NOMO-1 treated with DMSO at 0.1 percent for 48 hours (cell line): Measurements from ENCODE around the gene HTD2.
"Not testable (repeated sequence)": the region's sequence is repeated elsewhere in the genome, so short reads cannot be mapped to it uniquely, and the experiment has no call there.

Experiments
- DNase-seq: peaks from one replicate; lab custom pipeline; 2025; ENCODE audit not compliant: unreplicated experiment; lab: John Stamatoyannopoulos, UW

Gene HTD2

DNA sequence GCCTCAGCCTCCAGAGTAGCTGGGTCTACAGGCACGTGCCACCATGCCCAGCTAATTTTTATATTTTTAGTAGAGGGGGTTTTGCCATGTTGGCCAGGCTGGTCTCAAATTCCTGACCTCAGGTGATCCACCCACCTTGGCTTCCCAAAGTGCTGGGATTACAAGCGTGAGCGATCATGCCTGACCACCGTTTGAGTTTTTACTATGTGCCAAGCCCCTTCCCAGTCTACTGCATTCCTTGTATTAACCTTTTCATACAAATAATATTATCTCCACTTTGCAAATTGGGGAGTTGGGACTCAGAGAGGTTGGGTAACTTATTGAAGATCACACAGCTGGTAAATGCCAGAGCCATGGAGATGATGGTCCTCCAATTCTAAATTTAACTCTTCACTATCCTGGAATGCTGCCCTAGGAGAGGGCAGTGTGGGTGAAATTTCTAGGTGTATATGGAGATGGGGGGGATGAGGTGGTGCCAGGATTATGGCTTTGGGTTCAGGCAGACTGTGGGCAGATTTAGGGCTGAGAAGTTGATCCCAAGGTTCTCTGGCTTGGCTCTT is 25.4 kb downstream of the HTD2 start:
- no peak for DNase-seq

DNA sequence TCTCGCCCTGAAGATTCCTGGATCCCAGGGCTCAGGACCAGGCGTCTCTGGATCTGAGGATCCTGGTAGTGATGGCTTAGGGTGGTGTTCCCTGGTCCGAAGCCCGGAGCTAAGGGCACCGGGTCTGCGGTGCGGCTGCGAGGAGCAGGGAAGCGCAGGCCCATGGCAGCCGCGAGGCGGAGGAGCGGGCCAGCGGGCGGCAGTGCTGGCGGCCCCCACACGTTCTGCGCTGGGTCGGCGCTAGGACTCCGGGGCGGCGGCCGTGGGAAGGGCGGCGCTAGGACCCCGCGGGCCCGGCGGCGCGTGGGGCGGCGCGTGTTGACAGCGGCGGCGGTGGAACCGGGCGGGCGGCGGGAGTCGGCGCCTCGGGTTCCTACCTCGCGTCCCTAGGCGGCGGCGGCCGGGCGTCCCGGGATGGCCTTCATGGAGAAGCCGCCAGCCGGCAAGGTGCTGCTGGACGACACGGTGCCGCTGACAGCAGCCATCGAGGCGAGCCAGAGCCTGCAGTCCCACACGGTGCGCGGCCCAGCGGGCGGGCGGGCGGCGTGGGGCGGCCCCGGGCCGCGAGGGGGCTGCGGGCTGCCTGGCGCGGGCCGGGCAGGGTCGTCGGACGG is 26.4 kb downstream of the HTD2 start, which contains the start of gene PXK:
Gene PXK, plus strand, starts transcription at position 318 of the 614 bp plus-strand sequence. Its CDS starts 97 bp downstream, at position 415.
- DNase-seq = peak; percentile 80

DNA sequence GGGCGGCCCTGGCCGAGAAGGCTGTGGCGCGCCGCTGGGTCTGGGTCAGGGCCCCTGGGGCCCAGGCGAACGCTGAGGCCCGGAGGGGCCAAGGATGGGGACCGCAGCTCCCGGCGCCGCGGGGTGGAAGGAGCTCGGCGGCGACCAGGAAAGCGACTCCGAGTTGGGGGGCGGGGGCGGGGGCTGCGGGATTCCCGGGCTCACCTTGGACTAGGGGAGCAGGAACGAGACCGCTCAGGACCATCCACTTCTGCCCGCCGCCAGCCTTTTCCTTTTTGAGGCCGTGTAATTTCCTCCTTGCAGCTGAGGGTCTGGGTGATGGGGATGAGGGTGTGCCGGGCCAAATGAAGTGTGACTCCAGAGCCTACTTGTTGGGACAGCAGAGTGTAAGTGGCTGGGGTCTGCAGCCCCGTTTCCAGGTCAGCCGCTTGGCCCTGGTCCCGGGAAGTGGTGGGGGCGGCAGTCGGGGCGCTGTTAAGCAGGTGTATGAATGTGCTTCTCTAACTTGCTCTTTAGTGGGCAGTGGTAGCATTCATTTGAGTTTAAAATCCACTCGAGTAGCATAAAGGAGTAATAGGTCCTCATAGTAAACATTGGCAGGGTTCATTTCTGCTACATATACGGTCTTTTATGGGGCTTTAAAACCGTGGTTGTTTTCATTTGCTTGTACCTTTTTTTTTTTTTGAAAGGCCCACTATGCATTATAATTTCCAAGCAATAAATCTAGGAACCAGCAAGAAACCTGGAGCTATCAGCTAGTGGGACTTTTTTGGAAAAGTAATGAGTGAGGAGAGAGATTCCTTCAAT is 27.1 kb downstream of the HTD2 start:
- peak; percentile 24 for DNase-seq

DNA sequence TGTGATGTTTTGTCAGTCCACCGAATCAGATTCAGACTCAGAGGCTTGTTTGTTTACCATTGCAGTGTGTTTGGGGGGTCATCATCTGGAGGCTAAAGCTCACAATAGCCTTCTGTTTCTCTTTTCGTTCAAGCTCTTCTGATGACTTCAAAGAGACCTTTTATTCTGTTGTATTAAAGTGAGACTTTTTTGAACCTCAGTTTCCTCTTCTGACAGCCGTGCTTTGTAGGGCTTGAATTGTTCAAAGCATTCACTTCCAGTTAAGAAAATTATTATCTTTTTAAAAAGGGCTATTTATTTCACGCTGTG is 27.6 kb downstream of the HTD2 start:
- DNase-seq = no peak

DNA sequence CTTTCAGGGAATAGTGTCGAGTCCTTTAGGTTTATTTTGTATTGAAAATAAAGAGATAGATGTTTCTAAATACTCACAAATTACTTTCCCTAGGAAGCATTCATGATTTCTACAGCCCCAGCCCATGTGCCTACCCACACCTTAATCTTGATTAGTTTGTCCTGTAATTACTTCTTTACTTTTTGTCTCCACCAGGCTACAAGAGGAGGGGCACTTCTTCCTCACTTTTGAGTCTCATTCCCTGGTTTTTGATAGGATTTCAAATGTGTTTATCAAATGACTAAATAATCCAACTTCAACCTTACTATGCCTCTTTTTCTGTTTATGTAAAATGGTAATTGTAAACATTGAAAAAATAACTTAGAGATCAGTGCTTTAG is 28.2 kb downstream of the HTD2 start:
- DNase-seq = no peak

DNA sequence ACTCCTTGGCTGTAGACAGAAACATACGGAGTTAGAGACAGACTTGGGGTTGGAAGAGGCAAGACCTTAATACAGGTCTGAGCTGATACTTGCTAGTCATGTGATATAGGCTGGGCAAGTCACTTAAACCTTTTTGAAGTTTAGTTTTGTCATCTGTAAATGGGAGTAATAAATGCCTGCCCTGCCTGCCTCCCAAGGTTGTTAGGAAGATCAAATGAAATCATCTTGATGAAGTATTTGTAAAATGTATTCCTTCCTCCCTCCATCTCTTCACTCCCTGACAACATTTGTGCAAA is 29.3 kb downstream of the HTD2 start:
- no peak for DNase-seq

DNA sequence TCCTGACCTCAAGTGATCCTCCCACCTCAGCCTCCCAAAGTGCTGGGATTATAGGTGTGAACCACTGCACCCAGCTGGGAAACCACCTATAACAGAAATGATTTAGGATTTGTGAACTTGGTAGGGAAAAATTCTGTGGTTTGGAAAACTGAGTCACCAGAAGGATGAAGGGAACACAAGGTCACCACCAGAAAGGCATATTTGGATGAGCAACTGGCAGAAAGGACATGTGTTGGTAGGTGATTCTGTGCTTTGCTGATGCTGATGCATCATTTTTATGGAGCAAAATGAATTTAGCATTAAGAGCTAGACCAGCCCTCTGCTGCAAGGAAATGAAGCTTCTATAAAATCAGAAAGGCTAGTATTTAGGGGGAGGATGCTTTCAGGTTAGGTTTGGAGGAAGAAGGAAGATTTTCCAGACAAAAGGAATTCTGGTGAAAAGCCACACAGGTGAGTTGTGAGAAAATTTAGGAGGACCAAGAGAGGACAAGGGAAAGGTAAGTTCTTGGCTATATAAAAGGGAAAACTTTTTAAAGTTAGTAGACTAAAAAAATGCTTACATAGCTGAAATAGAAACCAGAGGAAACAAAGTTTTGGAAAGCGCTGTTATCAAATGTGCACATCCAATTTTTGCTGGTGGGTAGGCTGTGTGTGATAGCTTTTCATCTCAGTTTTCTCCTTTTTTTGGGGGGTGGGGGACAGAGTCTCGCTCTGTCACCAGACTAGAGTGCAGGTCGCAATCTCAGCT is 30.0 kb downstream of the HTD2 start:
- DNase-seq = no peak

DNA sequence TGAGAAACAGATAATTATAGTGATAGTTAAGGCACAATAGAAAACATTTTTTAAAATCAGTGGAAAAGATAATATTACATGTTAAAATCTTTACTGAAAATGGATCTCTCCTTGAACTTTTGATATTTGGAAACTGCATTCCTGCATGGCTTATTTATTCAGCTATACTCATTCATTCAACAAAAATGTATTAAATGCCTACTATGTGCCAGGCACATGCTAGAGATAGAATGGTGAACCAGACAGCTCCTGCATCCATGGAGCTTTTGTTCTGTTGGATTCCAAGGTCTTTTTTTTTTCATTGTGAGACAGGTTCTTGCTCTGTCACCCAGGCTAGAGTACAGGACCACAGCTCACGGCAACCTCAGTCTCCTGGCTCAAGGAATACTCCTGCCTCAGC is 30.9 kb downstream of the HTD2 start:
- DNase-seq = no peak

DNA sequence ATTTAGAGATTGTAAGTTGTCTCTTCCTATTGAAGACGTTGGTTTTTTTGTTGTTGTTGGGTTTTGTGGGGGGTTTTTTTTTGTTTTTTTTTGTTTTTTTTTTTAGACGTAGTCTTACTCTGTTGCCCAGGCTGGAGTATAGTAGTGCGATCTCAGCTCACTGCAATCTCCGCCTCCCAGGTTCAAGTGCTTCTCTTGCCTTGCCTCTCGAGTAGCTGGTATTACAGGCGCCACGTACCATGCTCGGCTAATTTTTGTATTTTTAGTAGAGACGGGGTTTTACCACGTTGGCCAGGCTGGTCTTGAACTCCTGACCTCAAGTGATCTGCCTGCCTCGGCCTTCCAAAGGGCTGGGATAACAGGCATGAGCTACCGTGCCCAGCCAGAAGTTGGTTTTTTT is 32.8 kb downstream of the HTD2 start:
- DNase-seq = not testable (repeated sequence)

DNA sequence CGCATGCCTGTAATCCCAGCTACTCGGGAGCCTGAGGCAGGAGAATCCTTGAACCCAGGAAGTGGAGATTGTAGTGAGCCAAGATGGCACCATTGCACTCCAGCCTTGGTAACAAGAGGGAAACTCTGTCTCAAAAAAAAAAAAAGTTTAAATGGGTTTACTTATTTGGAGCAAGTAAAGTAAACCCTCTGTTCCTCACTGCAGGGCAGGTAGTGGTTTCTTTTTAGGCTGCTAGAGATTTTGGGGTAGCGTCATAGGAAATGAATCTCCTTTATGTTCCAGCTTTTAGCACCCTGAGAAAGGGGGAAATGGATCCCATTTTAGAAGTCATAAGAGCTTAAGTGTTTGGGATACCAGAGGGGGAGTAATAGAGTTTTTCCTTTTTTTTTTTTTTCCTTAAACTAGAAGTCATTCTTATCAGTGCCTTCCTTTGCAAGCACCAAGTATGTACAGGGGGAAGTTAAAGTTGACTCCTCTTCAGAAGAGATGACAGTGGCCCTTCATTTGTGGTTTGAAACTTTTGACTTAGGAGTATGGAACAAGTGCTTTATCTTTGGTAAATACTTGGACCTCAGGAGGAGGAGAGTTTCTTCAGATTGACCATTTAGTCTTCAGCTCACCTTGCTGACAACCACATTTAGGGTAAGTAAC is 34.4 kb downstream of the HTD2 start:
- no peak for DNase-seq

DNA sequence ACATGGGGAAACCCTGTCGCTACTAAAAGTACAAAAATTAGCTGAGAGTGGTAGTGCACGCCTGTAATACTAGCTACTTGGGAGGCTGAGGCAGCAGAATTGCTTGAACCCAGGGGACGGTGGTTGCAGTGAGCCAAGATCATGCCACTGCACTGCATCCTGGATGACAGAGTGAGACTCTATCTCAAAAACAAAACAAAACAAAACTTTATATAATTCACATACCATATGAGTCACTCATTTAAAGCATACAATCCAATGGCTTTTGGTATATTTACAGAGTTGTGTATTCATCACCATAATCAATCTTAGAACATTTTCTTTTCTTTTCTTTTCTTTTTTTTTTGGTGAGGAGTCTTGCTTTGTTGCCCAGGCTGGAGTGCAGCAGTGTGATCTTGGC is 35.1 kb downstream of the HTD2 start:
- DNase-seq = no peak

DNA sequence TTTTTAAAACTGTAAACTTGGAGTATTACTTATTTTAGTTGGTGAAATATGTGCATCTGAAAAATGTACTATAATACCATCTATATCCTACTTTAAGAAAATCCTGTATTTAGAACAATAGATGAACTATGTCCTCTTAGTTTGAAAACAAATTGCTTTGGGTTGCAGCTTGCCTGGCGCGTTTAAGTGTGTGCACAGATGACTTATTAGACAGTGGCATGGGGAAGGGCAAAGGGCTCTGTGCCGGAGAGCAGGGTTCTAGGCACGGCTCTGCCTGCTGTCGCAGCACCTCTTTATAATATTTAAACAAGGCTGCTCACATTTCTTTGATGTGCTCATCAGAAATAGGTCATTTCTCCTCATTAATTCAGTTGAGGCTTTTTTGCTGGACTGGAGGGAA is 36.4 kb downstream of the HTD2 start:
- no peak for DNase-seq

DNA sequence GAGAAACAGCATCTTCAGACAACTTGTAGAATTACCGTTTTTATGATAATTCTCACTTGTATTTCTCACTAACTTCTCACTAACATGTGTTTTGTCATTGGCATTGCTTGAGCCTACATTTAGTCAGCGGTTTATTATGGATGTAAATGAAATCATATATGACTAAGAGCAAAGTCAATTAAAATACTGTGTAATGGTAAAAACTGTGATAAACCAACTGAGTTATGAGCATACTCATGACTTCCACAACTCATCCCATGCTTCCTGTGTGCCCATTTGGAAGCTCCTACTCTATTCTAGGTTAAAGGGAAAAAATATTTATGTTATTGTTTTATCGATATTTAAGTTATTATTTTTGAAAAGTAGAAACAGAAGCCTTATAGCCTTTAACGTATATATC is 39.1 kb downstream of the HTD2 start:
- no peak for DNase-seq

DNA sequence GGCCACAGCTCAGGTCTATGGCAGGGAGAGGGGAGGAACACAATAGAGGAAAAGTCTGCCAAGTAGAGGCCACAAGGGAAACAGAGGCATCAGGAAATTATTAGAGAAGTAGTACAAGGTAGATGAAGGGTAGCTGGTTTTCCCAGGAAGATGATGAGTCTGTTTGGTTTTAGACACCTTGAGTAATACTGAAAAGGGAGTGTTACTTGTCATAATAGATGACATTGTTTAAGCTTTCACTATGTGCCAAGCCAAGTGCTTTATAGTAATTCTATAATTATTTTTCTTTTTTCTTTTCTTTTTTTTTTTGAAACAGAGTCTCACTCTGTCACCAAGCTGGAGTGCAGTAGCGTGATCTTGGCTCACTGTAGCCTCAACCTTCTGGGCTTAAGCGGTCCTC is 40.0 kb downstream of the HTD2 start:
- no peak for DNase-seq

DNA sequence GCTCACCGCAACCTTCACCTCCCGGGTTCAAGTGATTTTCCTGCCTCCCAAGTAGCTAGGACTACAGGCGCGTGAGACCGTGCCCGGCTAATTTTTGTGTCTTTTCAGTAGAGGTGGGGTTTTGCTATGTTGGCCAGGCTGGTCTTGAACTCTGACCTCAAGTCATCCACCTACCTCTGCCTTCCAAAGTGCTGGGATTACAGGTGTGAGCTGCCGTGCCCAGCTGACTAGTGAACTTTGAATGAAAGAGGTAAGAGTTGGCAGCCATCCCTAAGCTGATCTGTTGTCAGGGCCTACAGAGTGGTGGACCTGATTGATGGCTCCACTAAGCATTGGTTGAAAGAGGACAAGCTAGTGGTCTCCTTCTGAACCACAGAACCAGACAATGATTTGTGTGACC is 41.7 kb downstream of the HTD2 start:
- DNase-seq = no peak

DNA sequence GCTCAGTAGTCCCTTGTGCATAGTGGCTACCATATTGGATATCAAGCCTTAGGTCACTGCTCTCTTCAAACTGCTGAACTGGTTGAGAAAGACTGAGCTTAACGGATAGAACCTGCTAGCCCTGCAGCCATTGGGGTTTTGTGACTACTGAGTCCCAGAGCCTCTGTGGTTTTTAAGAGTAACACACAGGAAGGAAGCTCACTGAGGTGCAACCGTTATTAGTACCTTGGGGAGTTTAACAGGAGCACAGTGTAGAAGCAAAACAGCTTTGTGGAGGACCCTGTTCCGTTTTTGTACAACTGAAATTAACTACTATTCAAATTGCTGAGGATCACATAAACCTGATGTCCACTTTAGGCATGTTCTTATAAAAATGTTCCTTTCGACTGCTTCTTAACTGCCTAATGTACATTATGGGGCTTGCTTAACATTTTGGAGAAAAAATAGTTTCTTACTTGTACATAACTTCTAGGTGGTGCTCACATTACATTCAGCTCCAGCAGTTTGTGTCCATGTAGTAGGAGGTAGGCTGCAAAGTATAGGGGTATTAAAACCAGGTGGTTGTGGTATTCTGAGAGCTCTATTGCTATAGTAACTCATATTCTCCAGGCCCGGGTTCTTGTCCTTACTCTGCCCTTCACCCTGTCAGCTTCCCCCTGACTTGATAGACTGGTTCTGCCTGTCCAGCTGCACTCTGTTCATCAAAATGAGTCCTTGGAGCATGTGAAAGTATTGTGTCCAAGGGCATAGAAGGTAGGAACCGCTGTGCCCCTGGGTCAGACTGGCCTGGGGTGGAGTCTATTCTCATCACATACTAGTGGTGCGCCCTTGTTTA is 43.7 kb downstream of the HTD2 start:
- DNase-seq = peak; percentile 58

DNA sequence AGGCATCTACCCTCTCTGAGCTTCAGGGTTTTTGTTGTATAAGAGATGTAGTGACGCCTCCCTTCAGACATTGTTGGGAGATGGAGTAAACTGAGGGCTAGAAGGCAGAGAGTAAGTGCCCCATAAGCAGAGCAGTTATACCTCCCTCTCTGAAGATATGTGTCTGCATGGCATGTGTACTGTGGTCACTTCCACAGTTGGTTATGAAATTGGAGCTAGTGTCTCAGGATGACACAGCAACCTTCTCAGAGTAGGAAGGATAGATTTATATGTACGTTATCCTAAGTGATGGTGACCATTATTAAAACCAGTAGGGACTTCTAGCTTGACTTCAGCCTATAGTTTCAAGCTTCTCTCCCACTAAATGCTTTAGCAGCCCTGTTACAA is 44.3 kb downstream of the HTD2 start:
- peak; percentile 82 for DNase-seq

DNA sequence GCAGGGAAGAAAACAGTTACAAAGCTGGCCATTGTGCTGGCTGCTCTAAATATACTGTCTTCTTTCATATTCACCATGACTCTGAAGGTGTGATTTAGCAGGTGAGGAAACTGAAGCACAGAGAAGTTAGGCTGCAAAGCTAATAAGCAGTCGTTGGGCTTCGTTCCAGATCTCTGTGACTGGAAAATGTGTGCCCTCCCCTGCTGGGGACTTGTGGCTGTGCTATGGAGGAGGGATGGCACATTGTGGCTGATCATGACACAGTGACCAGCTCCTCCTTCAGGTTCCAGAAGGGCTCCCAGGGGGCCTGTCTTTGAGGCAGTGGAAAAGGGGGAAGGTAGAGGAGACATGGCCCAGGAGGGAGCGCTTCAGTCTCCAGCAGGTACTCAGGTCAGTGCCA is 45.6 kb downstream of the HTD2 start:
- peak; percentile 25 for DNase-seq

DNA sequence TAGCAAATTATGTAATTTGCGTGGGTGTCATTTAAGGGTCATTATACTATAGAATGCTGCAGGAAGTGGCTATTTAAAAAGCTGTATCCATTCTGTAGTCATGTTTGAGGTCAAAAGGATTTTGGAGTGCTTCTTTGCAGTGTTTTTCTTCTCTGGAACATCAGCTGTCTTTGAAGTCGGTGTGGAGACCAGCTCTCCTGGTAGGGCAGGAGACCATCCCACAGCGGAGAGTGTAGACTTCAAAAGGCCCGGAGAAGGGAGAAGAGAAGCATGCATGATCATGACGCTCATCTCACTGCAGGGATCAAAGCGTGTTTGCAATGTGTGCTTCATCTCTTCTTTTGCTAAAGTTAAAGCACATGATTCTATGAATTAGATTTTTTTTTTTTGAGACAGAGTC is 46.3 kb downstream of the HTD2 start:
- no peak for DNase-seq

DNA sequence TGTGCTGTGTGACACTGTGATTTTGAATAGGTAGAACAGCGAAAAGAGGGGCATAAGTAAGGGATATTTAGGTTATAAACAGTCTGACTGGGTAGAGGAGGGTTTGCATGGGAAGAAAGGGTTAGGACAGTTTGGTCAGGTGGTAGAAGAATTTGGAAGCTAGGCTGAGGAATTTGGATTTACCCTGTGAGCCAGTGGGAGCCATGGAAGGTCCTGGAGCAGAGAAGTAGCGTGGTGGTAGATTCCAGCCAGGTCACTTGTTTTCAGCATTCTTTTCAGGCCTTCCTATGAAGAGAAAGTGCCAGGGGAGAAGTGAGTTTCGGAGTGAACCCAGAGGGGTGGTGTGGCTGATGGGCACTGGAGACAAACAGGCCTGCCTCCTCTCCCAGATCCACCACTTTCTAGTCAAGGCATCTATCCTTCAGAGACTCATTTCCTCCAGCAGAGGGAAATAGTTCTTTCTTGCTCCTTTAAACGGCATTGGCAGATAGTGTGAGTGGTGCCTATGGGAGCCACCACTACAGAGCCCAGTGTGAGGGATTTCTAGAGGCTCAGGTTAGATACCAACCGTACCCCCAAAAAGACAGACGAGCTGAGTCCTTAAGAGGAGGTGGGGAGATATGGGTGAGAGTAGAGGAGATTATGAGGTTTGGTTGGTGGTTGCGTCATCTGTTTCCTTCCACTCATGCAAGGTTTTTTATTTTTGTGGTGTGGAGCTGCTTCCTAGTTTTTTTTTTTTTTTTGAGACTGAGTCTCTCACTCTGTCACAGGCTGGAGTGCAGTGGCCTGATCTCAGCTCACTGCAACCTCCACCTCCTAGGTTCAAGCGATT is 47.6 kb downstream of the HTD2 start:
- DNase-seq = peak; percentile 86
